AG09319 (cell line): Measurements from ENCODE around the gene WASF2.
A peak's percentile ranks its signal among the peaks of the same experiment; 100 is the strongest.

Source experiments
- DNase-seq: peaks from one replicate; pipeline ENCODE4 v3.0.0-alpha.2; 2010; ENCODE audit warnings: low read depth; ENCODE audit errors: extremely low read depth
- CTCF ChIP-seq: IDR thresholded peaks from 2 replicates; pipeline ENCODE4 v1.5.1; 2011; ENCODE audit warnings: low read depth, mild to moderate bottlenecking, inconsistent platforms, low read length, moderate library complexity

WASF2 gene

GRCh38 chr1:27372022-27372807 is 117.8 kb downstream of the WASF2 start:
- DNase-seq: no peak
- TF ChIP-seq CTCF: no peak

- peak; percentile 23 for TF ChIP-seq CTCF
- DNase-seq: no peak
Measured at GRCh38 chr1:27368869-27369582, 120.9 kb downstream of the WASF2 start.

- TF ChIP-seq CTCF: no peak
- DNase-seq: no peak
Measured at GRCh38 chr1:27367160-27367650, 122.8 kb downstream of the WASF2 start.

- peak; percentile 22 for TF ChIP-seq CTCF
- peak; percentile 45 for DNase-seq
Measured at GRCh38 chr1:27366411-27367159, 123.4 kb downstream of the WASF2 start, which contains the start of gene MAP3K6. Gene MAP3K6, minus strand, starts transcription at chr1:27366961. Its CDS starts 364 bp downstream, at chr1:27366597.

GRCh38 chr1:27366113-27366410 is 123.9 kb downstream of the WASF2 start:
- no peak for TF ChIP-seq CTCF
- DNase-seq: no peak

GRCh38 chr1:27365372-27366112 is 124.4 kb downstream of the WASF2 start:
- DNase-seq: peak; percentile 70
- TF ChIP-seq CTCF: no peak
